ENCODE measurements around the gene ALDOB.

ALDOB gene

DNA sequence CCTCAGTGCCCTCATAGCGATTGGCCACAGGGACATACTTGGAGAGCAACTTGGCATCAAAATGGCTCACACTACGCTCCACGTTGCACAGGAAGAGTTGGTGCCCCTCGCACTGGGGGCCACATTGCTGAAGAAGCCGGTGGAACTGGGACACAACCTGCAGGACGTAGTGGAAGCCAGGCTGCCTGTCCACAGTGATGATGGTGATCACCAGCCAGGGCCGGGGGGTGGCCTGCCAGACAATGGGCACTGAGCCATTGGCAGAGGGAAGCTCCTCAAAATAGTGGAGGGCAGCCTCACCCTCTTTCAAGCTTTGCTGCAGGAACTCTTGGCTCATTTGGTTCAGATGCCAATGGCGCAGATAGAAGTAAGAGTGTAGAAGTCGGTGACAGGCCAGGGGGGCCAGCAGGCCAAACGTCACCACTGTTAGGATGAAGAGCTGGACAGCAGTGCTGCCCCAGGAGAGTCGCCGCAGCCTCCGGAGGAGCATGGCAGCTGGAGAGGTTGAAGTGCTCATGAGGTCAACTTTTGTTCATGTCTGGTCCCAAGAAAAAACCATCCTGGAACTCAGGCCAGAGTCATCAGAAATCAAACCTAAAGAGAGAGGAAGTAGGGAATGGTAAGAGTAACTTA lies 41.1 kb upstream of the ALDOB start:
- H3K4me1 ChIP-seq (ENCODE audit: control insufficient read depth, insufficient read depth, low read length): no peaks in the 10 kb centered on the region
- peaks cover 0 to 46% of the 10 kb centered on the region in 2 experiments; a peak in 1 of 3 replicates for H3K36me3 ChIP-seq (ENCODE audit: control insufficient read depth in 2 of 2, insufficient read depth in 1 of 2, low read length in 2 of 2)
- TF ChIP-seq ZNF664 (tag by site-specific recombination; IDR thresholded peaks at IDR 0.05) (no peak), ZNF362 (tag by site-specific recombination; IDR thresholded peaks at IDR 0.05) (no peak), IKZF3 (tag by site-specific recombination; IDR thresholded peaks at IDR 0.05) (no peak)
- H3K27ac ChIP-seq (ENCODE audit: extremely low read depth, low read depth, low read length): no peak overlapping the region
- no peak overlapping the region for H3K4me3 ChIP-seq (ENCODE audit: low read depth, low read length)
- no peaks in the 10 kb centered on the region for H3K9me3 ChIP-seq (ENCODE audit: control insufficient read depth, insufficient read depth, low read depth, low read length)
- ChIA-PET POLR2A (interaction anchor here (1.4 kb wide), 1 partner anchor 9 kb away, joined by 4 read pairs; no protein-coding TSS in a partner anchor), CTCF (interaction anchor here (1.0 to 2.2 kb wide), 3 partner anchors 9 to 28 kb away, joined by 3 to 8 read pairs (median 3); no protein-coding TSS in a partner anchor)

DNA sequence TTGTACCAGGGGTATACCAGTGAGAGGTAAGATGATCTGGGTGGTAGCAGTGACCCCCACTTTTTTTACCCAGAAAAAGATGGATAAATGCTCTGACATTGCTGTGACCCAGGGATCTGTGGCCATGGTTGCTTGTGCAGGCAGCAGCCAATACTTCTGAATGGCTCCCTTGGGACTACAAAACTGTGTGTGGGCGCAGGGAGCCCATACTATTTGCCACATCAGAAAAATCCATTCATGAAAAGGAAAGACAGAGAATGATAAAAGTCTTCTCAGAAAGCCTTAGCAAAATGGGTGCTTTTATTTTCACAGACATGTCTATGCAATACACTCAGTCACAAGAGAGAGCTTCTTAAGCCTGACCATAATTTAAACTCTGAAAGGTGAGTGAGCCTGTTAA lies 37.3 kb upstream of the ALDOB start:
- Histone ChIP-seq H3K4me1 (ENCODE audit: control insufficient read depth, insufficient read depth, low read length) (no peaks in the 10 kb centered on the region), H3K27ac (ENCODE audit: extremely low read depth, low read depth, low read length) (no peak overlapping the region), H3K9me3 (ENCODE audit: control insufficient read depth, insufficient read depth, low read depth, low read length) (no peaks in the 10 kb centered on the region), H3K4me3 (ENCODE audit: low read depth, low read length) (no peak overlapping the region), H3K36me3 (ENCODE audit: control insufficient read depth in 2 of 2, insufficient read depth in 1 of 2, low read length in 2 of 2) (peaks cover 0 to 46% of the 10 kb centered on the region in 2 experiments; a peak in 1 of 3 replicates)
- ChIA-PET CTCF (interaction anchor here (1.7 to 3.2 kb wide), 3 partner anchors 14 to 57 kb away, joined by 4 to 18 read pairs (median 11); no protein-coding TSS in a partner anchor), POLR2A (no interaction called here)
- TF ChIP-seq SP3 (tag by site-specific recombination; IDR thresholded peaks at IDR 0.05) (no peak), ZBTB11 (tag by site-specific recombination; conservative IDR thresholded peaks at IDR 0.05; ENCODE audit: low read depth) (no peak)

GRCh38 chr9:101470929-101471328 lies 35.4 kb upstream of the ALDOB start:
- CTCF ChIA-PET: interaction anchor here (1.0 to 15.0 kb wide), 6 partner anchors 12 to 97 kb away, joined by 3 to 396 read pairs (median 8); partner anchors contain the start of gene RNF20
- peaks cover 0 to 36% of the 10 kb centered on the region in 2 experiments; a peak in 1 of 3 replicates for H3K36me3 ChIP-seq (ENCODE audit: control insufficient read depth in 2 of 2, insufficient read depth in 1 of 2, low read length in 2 of 2)
- TF ChIP-seq ZNF544 (tag by site-specific recombination; IDR thresholded peaks at IDR 0.05) (no peak), MYNN (tag by site-specific recombination; IDR thresholded peaks at IDR 0.05; ENCODE audit: borderline replicate concordance) (no peak), ZNF311 (tag by site-specific recombination; IDR thresholded peaks at IDR 0.05; ENCODE audit: borderline replicate concordance) (no peak), KLF7 (tag by site-specific recombination; IDR thresholded peaks at IDR 0.05; ENCODE audit: borderline replicate concordance) (no peak), ZNF843 (tag by site-specific recombination; IDR thresholded peaks at IDR 0.05) (no peak), ZNF549 (tag by site-specific recombination; IDR thresholded peaks at IDR 0.05) (no peak), GLIS1 (tag by site-specific recombination; IDR thresholded peaks at IDR 0.05) (no peak)
- TF ChIP-seq, protein P1, sequence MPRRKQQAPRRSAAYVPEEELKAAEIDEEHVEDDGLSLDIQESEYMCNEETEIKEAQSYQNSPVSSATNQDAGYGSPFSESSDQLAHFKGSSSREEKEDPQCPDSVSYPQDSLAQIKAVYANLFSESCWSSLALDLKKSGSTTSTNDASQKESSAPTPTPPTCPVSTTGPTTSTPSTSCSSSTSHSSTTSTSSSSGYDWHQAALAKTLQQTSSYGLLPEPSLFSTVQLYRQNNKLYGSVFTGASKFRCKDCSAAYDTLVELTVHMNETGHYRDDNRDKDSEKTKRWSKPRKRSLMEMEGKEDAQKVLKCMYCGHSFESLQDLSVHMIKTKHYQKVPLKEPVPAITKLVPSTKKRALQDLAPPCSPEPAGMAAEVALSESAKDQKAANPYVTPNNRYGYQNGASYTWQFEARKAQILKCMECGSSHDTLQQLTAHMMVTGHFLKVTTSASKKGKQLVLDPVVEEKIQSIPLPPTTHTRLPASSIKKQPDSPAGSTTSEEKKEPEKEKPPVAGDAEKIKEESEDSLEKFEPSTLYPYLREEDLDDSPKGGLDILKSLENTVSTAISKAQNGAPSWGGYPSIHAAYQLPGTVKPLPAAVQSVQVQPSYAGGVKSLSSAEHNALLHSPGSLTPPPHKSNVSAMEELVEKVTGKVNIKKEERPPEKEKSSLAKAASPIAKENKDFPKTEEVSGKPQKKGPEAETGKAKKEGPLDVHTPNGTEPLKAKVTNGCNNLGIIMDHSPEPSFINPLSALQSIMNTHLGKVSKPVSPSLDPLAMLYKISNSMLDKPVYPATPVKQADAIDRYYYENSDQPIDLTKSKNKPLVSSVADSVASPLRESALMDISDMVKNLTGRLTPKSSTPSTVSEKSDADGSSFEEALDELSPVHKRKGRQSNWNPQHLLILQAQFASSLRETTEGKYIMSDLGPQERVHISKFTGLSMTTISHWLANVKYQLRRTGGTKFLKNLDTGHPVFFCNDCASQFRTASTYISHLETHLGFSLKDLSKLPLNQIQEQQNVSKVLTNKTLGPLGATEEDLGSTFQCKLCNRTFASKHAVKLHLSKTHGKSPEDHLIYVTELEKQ (tag by site-specific recombination; IDR thresholded peaks at IDR 0.05; ENCODE audit: borderline replicate concordance): no peak
- POLR2A ChIA-PET: no interaction called here
- H3K9me3 ChIP-seq (ENCODE audit: control insufficient read depth, insufficient read depth, low read depth, low read length): no peaks in the 10 kb centered on the region
- H3K4me3 ChIP-seq (ENCODE audit: low read depth, low read length): no peak overlapping the region
- H3K4me1 ChIP-seq (ENCODE audit: control insufficient read depth, insufficient read depth, low read length): no peaks in the 10 kb centered on the region
- no peak overlapping the region for H3K27ac ChIP-seq (ENCODE audit: extremely low read depth, low read depth, low read length)

Data from HEK293 (cell line).